ENCODE data around the gene BRME1. TPM values are rescaled to one million over a fixed set of nuclear protein-coding genes. Genes with fewer than 3 reads are reported as not detected.

Gene BRME1
- total and polyA plus RNA-seq, 9 donors, result 0.57 to 3.7 (median 2.3) TPM

GRCh38 chr19:13843104-13843921 is 62.6 kb downstream of the BRME1 start:
- TF ChIP-seq CTCF (IDR thresholded peaks at IDR 0.05), result no peak
- TF ChIP-seq EP300 (IDR thresholded peaks at IDR 0.05), result no peak
- TF ChIP-seq POLR2A (IDR thresholded peaks at IDR 0.05), result peak; percentile 7
- H3K27me3 ChIP-seq, result no peaks in the 10 kb centered on the region
- peak overlapping the region; percentile 66 for H3K4me3 ChIP-seq
- intact Hi-C loops (cut with DNase I), result loop anchor here in 3 of 4 donors (5.0 to 10.0 kb wide), 3 partner anchors 46 to 1059 kb away; partner anchors contain the start of gene ZSWIM4 (in 2 of the 3)
- WGBS, 3 donors, result 8 to 18% (median 8%) methylated on average over 20 to 24 of the region's 24 CpGs
- no peaks in the 10 kb centered on the region for H3K9me3 ChIP-seq
- peak; percentile 73 to 79 (median 75) for DNase-seq
- peaks cover 25% of the 10 kb centered on the region for H3K4me1 ChIP-seq (ENCODE audit: insufficient read depth)
- H3K36me3 ChIP-seq, result no peaks in the 10 kb centered on the region
- H3K27ac ChIP-seq, result peak overlapping the region; percentile 94 to 98

GRCh38 chr19:13842291-13843103 is 63.4 kb downstream of the BRME1 start:
- intact Hi-C loops (cut with DNase I), result loop anchor here in 3 of 4 donors (5.0 to 10.0 kb wide), 3 partner anchors 45 to 1058 kb away; partner anchors contain the start of gene ZSWIM4 (in 2 of the 3)
- TF ChIP-seq CTCF (IDR thresholded peaks at IDR 0.05), result no peak
- TF ChIP-seq POLR2A (IDR thresholded peaks at IDR 0.05), result peak; percentile 69
- WGBS, 3 donors, result 0 to 1% (median 1%) methylated on average over 61 to 93 of the region's 95 CpGs
- peak overlapping the region; percentile 94 to 98 for H3K27ac ChIP-seq
- H3K9me3 ChIP-seq, result no peaks in the 10 kb centered on the region
- no peaks in the 10 kb centered on the region for H3K36me3 ChIP-seq
- no peaks in the 10 kb centered on the region for H3K27me3 ChIP-seq
- H3K4me3 ChIP-seq, result peak overlapping the region; percentile 66
- H3K4me1 ChIP-seq (ENCODE audit: insufficient read depth), result peaks cover 25% of the 10 kb centered on the region
- DNase-seq, result peak; percentile 90 to 93 (median 91)

- DNase-seq, result peak in 1 of 5 donors; percentile 52
These were observed 64.0 kb downstream of the BRME1 start for GRCh38 chr19:13841962-13842290.

More at GRCh38 chr19:13841962-13842290, 64.0 kb downstream of the BRME1 start:
- 2 to 10% (median 6%) methylated on average over 9 to 11 of the region's 11 CpGs for WGBS, 3 donors
- no peak for TF ChIP-seq POLR2A (IDR thresholded peaks at IDR 0.05)
- TF ChIP-seq EP300 (IDR thresholded peaks at IDR 0.05), result no peak
- no peak for TF ChIP-seq CTCF (IDR thresholded peaks at IDR 0.05)
- no peaks in the 10 kb centered on the region for H3K27me3 ChIP-seq
- H3K4me1 ChIP-seq (ENCODE audit: insufficient read depth), result peaks cover 25% of the 10 kb centered on the region
- intact Hi-C loops (cut with DNase I), result loop anchor here in 3 of 4 donors (5.0 to 10.0 kb wide), 3 partner anchors 45 to 1057 kb away; partner anchors contain the start of gene ZSWIM4 (in 2 of the 3)
- no peaks in the 10 kb centered on the region for H3K9me3 ChIP-seq
- peak overlapping the region; percentile 66 for H3K4me3 ChIP-seq
- peak overlapping the region; percentile 94 to 98 for H3K27ac ChIP-seq
- no peaks in the 10 kb centered on the region for H3K36me3 ChIP-seq

Measured in ovary (tissue), 9 donors.